CD4-positive, alpha-beta T cell treated with Interleukin-17A for 4 hours (primary cell): ENCODE results near the gene ARMS2.
A peak's percentile ranks its signal among the peaks of the same experiment; 100 is the strongest.

Source experiments
- DNase-seq: peaks from one replicate; pipeline ENCODE4 v3.0.0-alpha.2; 2020; ENCODE audit warnings: mixed read lengths

ARMS2 gene

DNA sequence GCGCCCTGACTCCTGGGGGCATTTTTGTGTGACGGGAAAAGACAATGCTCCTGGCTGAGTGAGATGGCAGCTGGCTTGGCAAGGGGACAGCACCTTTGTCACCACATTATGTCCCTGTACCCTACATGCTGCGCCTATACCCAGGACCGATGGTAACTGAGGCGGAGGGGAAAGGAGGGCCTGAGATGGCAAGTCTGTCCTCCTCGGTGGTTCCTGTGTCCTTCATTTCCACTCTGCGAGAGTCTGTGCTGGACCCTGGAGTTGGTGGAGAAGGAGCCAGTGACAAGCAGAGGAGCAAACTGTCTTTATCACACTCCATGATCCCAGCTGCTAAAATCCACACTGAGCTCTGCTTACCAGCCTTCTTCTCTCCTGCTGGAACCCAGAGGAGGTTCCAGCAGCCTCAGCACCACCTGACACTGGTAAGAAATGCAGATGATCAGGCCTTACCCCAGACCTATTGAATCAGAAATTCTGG lies at the start of gene ARMS2:
TSS of gene ARMS2 (plus strand) at position 51 of the 478 bp plus-strand sequence. CDS start at position 126, 75 bp downstream.
- DNase-seq = no peak

DNA sequence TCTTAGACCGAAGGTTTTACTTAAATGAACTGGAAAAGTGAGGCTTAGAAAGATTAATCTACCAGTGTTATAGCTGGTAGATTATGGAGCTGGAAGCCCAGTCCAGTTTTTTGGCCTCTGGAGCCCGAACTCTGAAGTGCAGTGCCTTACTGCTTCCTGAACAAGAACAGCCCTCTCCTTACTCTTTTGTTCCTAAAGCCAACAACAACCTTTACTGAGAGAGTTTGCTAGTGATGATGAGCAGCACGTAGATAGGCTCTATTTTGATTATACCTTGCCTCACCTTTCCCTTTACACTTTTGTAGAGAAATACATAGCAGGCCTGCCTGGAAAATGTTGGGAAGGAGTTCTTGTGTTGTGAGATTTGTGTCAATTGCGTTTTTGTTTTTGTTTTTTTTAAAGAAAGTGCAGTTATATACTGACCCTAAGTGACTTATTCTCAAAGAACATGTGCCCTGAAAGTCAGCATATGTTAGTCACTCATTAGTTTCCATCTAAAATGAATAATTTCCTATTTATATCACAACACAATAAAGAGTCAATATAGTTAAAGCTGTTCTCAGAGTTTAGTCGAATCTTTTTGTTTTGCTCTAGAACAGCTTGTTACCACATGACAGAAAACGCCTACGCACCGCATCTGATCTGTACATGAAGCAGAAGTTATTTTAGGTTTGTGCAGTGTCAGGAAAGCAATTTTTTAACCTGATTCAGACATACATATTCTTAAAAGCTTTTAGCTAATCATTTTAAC lies 46.9 kb upstream of the ARMS2 start:
- peak; percentile 23 for DNase-seq

- no peak for DNase-seq
Measured at GRCh38 chr10:122413327-122413726, 41.1 kb upstream of the ARMS2 start.

DNA sequence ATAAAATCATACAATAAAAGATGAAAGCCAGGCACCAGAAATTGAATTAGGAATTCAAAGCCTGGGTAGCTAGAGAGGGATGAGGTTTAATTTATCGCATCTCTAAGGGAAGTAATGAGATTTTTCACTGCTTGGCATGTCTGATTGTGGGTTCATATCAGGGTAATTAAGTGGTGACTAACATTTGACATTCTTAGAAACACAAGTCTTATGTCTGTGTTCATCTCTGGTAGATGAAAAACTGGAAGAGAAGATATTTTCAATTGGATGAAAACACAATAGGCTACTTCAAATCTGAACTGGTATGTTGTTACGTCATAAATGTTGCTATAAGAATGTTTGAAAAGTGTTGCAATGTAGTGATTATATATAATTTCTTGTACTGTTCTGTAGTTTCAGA lies 36.8 kb upstream of the ARMS2 start:
- no peak for DNase-seq

GRCh38 chr10:122419016-122419415 lies 35.4 kb upstream of the ARMS2 start:
- DNase-seq = no peak

DNA sequence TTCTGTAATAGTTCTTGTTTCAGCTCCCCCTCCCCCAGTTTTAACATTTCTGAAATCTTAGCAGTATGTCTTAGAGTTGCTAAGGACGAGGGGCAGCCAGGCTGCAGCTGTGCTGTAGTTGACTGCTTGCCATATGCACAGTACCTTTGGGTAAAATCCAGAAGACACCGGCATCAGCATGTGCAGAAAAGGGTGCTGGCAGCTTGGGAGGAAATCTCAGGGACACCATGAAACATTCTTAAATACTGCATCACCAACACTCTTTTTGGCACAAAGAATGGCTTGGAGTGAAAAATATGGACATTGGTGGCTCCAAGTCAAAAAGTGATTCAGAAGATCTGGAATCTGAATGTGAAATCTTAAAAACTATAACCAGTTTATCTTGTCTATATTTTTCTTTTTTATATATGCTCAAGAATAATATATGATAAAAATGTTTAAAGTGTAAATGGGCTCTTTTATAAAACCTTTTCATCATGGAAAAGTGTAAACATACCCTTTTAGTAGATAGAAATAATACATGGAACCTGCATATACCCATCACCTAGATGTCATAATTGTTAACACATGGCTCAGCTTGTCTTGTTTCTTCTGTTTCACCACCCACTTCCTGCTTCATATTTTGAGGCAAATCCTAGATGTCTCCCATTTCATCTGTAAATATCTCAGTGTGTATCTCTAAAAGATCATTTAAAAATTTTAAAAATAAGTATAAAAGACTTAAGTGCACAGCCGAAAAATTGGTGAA lies 34.4 kb upstream of the ARMS2 start:
- no peak for DNase-seq

GRCh38 chr10:122420624-122421007 lies 33.8 kb upstream of the ARMS2 start:
- no peak for DNase-seq

DNA sequence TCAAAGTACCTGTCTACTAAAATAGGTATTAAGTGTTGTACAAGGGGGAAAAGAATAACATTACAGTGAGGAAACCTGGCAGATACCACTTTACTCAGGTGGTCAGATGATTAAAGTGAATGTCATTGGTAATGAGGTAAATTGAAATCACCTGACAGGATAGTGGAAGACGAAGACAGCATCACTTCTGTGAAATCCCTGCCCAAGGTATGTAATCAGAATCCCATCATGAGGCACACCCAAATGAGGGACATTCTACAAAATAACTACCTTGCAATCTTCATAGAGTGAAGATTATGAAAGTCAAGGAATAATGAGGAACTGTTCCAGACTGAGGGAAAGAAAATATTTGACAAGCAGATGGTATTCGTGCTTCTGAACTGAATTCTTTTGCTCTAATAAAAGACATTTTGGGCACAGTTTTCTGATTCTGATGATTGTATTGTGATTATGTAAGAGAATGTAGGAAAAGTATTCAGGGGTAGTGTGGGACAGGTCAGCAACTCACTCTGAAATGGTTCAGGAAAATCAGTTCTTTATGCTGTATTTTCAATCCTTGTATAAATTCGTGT lies 33.3 kb upstream of the ARMS2 start:
- DNase-seq = no peak

GRCh38 chr10:122421742-122422141 lies 32.7 kb upstream of the ARMS2 start:
- no peak for DNase-seq

DNA sequence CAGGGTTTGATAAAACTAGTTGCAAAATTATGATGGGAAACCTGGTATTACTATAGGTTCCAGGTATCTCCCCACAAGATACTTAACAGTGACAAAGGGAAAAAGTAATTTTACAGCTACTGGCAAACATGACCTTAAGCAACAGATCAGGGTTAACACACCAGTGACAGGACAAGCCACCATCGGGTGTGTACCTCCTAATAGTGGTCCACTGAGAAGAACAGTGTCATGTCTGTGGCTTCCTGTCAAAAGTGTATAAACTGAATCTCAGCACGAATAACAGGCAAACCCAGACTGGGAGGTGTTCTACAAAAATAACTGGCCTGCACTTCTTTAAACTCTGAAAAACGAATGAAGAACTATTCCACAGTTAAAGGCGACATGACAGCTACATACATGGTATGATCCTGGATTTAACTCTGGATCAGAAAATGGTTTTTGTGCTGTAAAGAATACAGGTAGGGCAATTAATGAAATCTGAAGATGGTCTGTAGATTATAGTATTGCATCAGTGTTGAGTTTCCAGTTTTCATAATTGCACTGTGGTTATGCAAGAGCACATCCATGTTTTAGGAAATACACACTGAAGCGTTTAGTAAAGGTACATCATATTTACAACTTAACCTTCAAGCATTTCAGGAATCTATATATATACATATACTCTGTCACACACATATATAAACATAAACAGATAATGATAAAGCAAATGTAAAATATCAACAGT lies 32.0 kb upstream of the ARMS2 start:
- DNase-seq = peak; percentile 39

DNA sequence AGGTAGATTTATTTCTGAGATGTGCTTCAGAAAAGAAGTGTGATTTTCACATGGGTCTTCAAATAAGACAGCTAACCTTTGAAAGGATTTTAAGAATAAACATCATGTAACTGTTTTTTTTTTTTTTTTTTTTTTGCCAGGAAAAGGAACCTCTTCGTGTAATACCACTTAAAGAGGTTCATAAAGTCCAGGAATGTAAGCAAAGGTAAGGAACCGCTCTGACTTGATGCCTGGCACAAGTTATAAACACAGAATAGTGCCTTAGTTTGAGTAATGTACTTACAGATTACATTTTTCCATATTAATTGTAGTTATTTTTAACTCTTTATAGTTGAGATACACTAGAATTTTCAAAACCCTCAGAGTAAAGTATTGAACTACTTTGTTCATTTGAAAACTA lies 30.4 kb upstream of the ARMS2 start:
- no peak for DNase-seq

DNA sequence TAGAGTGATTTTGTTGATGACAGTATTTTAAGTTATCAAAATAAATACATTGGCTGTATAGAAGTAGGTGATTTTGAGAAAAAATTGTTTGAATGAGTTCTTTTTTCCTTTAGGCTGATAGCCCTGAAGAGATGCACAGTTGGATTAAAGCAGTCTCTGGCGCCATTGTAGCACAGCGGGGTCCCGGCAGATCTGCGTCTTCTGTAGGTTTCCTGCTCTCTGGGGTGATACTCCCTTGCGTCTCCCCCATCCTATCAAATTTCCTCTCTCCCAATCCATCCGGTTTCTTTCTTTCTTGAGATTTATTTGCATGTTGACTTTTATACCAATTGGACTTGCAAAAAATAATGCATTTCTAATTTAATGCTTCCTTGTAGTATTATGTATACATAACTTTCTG lies 27.6 kb upstream of the ARMS2 start:
- DNase-seq = no peak

- no peak for DNase-seq
Measured at GRCh38 chr10:122427280-122427679, 27.2 kb upstream of the ARMS2 start.

- no peak for DNase-seq
Measured at GRCh38 chr10:122435212-122435827, 19.1 kb upstream of the ARMS2 start.

DNA sequence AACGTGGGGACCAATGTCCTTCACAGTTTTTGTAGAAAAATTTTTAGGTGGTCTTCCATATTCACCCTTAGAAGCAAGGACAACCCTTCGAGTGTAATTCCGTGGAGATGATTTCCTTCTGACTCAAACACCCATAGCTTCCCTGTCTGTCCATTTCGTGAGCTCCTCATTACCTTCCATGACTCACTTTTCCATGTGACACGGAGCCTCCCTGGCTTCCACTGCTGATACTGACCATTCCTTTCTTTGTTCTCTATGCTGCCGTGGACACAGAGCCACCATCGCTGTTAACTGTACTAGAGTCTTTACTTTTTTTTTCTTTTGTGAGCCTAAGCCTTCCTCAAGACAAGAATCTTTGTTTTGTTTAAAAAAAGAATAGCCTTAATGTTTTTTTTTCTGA lies 12.5 kb upstream of the ARMS2 start:
- no peak for DNase-seq

- DNase-seq = no peak
Measured at GRCh38 chr10:122445469-122445868, 9.0 kb upstream of the ARMS2 start.

DNA sequence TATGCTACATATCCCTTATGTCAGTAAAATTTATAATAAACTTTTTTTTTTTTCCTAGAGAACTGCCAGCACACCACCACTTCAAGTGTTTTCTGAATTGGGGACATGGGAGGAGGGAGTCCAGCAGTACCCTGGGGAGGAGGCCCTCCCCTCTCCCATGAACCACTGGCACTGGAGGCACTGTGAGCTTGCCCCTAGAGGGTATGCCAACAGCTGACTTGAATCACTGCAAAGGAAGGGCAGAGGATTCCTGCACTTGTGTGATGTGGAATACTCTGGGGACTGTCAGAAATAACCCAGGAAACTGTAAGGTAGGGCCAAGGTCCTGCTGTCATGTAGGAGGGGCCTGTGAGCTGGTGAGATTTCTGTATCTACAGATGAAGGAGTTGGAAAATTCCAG lies 8.5 kb upstream of the ARMS2 start:
- no peak for DNase-seq

GRCh38 chr10:122446668-122447423 lies 7.6 kb upstream of the ARMS2 start:
- DNase-seq = no peak

DNA sequence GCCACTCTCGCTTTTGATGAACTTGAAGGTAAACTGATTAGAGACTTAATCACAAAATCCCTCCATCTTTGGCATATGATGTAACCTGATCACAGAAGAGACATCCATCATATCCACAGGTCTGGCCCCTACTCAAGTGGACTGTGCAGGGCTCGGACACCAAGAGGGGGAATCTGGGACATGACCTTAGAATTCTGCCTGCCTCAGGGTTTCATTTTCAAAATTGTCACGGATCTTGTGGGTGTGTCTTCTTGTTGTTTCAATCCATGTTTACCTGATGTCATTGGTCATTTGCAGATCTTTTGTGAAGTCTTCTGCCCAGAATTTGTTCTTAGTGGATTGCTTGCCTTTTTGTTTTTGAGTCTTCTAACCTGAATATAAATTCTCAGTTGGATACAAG lies 5.9 kb upstream of the ARMS2 start:
- DNase-seq = no peak

GRCh38 chr10:122449153-122449552 lies 5.3 kb upstream of the ARMS2 start:
- DNase-seq = no peak

GRCh38 chr10:122450353-122450990 lies 4.0 kb upstream of the ARMS2 start:
- no peak for DNase-seq

GRCh38 chr10:122454071-122454470 lies 382 bp upstream of the ARMS2 start:
- no peak for DNase-seq
